Measurements from ENCODE around the gene ATG10. TPM values are rescaled to one million over a fixed set of nuclear protein-coding genes. Genes with fewer than 3 reads are reported as not detected.

The ATG10 gene
- polyA plus RNA-seq, 1 donor from 2014 or later, result 12.1 TPM

- no peaks in the 10 kb centered on the region for H3K27me3 ChIP-seq (ENCODE audit: insufficient read depth, low read depth, low read length)
- no peaks in the 10 kb centered on the region for H3K36me3 ChIP-seq (ENCODE audit: insufficient read depth, low read length)
- H3K27ac ChIP-seq (ENCODE audit: low read length), result no peak overlapping the region
- H3K9me2 ChIP-seq (ENCODE audit: insufficient read depth, low read length), result no peaks in the 10 kb centered on the region
- no peaks in the 10 kb centered on the region for H3K9me3 ChIP-seq (ENCODE audit: low read length)
- no peak overlapping the region for H2AFZ ChIP-seq (ENCODE audit: low read depth, low read length)
- no peak overlapping the region for H3K4me2 ChIP-seq (ENCODE audit: low read length)
- no peak overlapping the region for H3K4me3 ChIP-seq (ENCODE audit: low read length)
- TF ChIP-seq TAF1 (IDR thresholded peaks at IDR 0.05; ENCODE audit: low read depth) (no peak), CTCF (IDR thresholded peaks at IDR 0.05; ENCODE audit: poor library complexity, severe bottlenecking) (no peak), EP300 (conservative IDR thresholded peaks at IDR 0.05; ENCODE audit: poor library complexity, severe bottlenecking) (no peak), MXI1 (conservative IDR thresholded peaks at IDR 0.05; ENCODE audit: poor library complexity, severe bottlenecking) (no peak), RAD21 (conservative IDR thresholded peaks at IDR 0.05) (no peak), EZH2 (IDR thresholded peaks at IDR 0.05; ENCODE audit: borderline replicate concordance, insufficient read depth, low read length, poor library complexity, severe bottlenecking) (no peak), REST (IDR thresholded peaks at IDR 0.05; ENCODE audit: borderline replicate concordance) (no peak), SMC3 (conservative IDR thresholded peaks at IDR 0.05; ENCODE audit: poor library complexity) (no peak), POLR2AphosphoS5 (IDR thresholded peaks at IDR 0.05) (no peak)
- peaks cover 3% of the 10 kb centered on the region for H3F3A ChIP-seq (ENCODE audit: insufficient read depth, low read length, poor library complexity, severe bottlenecking)
- peaks cover 5% of the 10 kb centered on the region for H3K79me2 ChIP-seq (replicated peaks; ENCODE audit: insufficient read depth, low read length)
- H4K20me1 ChIP-seq (ENCODE audit: insufficient read depth), result no peaks in the 10 kb centered on the region
- H3K9ac ChIP-seq (ENCODE audit: low read length), result no peak overlapping the region
Measured at GRCh38 chr5:82298668-82299067, 326.8 kb downstream of the ATG10 start.

- H2AFZ ChIP-seq (ENCODE audit: low read depth, low read length), result no peak overlapping the region
- H3K27ac ChIP-seq (ENCODE audit: low read length), result no peak overlapping the region
- no peak overlapping the region for H3K4me3 ChIP-seq (ENCODE audit: low read length)
- H3K36me3 ChIP-seq (ENCODE audit: insufficient read depth, low read length), result no peaks in the 10 kb centered on the region
- no peak for TF ChIP-seq REST (IDR thresholded peaks at IDR 0.05; ENCODE audit: borderline replicate concordance)
- no peak for TF ChIP-seq EP300 (conservative IDR thresholded peaks at IDR 0.05; ENCODE audit: poor library complexity, severe bottlenecking)
- TF ChIP-seq CTCF (IDR thresholded peaks at IDR 0.05; ENCODE audit: poor library complexity, severe bottlenecking), result no peak
- TF ChIP-seq POLR2AphosphoS5 (IDR thresholded peaks at IDR 0.05), result no peak
- no peak for TF ChIP-seq TAF1 (IDR thresholded peaks at IDR 0.05; ENCODE audit: low read depth)
- TF ChIP-seq SMC3 (conservative IDR thresholded peaks at IDR 0.05; ENCODE audit: poor library complexity), result no peak
- TF ChIP-seq RAD21 (conservative IDR thresholded peaks at IDR 0.05), result no peak
- no peak for TF ChIP-seq EZH2 (IDR thresholded peaks at IDR 0.05; ENCODE audit: borderline replicate concordance, insufficient read depth, low read length, poor library complexity, severe bottlenecking)
- TF ChIP-seq MXI1 (conservative IDR thresholded peaks at IDR 0.05; ENCODE audit: poor library complexity, severe bottlenecking), result no peak
- no peaks in the 10 kb centered on the region for H3F3A ChIP-seq (ENCODE audit: insufficient read depth, low read length, poor library complexity, severe bottlenecking)
- no peaks in the 10 kb centered on the region for H3K27me3 ChIP-seq (ENCODE audit: insufficient read depth, low read depth, low read length)
- no peaks in the 10 kb centered on the region for H3K9me3 ChIP-seq (ENCODE audit: low read length)
- H3K79me2 ChIP-seq (replicated peaks; ENCODE audit: insufficient read depth, low read length), result peaks cover 5% of the 10 kb centered on the region
- no peak overlapping the region for H3K4me2 ChIP-seq (ENCODE audit: low read length)
- H4K20me1 ChIP-seq (ENCODE audit: insufficient read depth), result no peaks in the 10 kb centered on the region
- H3K9ac ChIP-seq (ENCODE audit: low read length), result no peak overlapping the region
- H3K9me2 ChIP-seq (ENCODE audit: insufficient read depth, low read length), result no peaks in the 10 kb centered on the region
Measured at GRCh38 chr5:82301190-82301589, 329.4 kb downstream of the ATG10 start.

Measured in neural cell (in vitro differentiated cells).